OCI-LY7 (cell line): Measurements from ENCODE around the gene PNN. TPM values are rescaled to one million over a fixed set of nuclear protein-coding genes. Genes with fewer than 3 reads are reported as not detected.

Experiments used
- BruUV-seq: library from RNA; stranded (reverse); fragments of 400-500 nt; replicated peaks from 2 replicates; lab custom pipeline; 2021; lab: Mats Ljungman, UMichigan
- CTCF ChIA-PET: fragments of 300-600 bp; sonication (Branson Sonifier 250); formaldehyde crosslinking; loops from one replicate; lab custom pipeline; 2022; ENCODE audit warnings: antibody characterized with exemption; ENCODE audit not compliant: unreplicated experiment; lab: Charles Lee
- POLR2A ChIA-PET: fragments of 300-600 bp; sonication (Branson Sonifier 250); formaldehyde crosslinking; loops from one replicate; lab custom pipeline; 2022; ENCODE audit warnings: antibody characterized with exemption; lab: Charles Lee
- DNase-seq: peaks from one replicate; pipeline ENCODE4 v3.0.0-alpha.2; 2015; ENCODE audit warnings: low spot score
- H2AFZ ChIP-seq: fragments of 200-600 bp; sonication (generic), shearing (Covaris generic); 2 replicates; pipeline ENCODE4 v1.6.1; 2014; ENCODE audit warnings: mild to moderate bottlenecking, antibody characterized with exemption, low read length, moderate library complexity
- H3K27ac ChIP-seq: fragments of 200-600 bp; sonication (generic); 2 replicates; pipeline ENCODE4 v1.5.1; 2014; ENCODE audit warnings: mixed run types, low read depth, mild to moderate bottlenecking, moderate library complexity, low read length, inconsistent platforms; ENCODE audit not compliant: poor library complexity, severe bottlenecking
- H3K36me3 ChIP-seq: fragments of 200-600 bp; sonication (generic); 2 replicates; pipeline ENCODE4 v1.6.1; 2014; ENCODE audit warnings: mild to moderate bottlenecking, antibody characterized with exemption, low read length, moderate library complexity, mixed read lengths; ENCODE audit not compliant: insufficient read depth
- H3K4me1 ChIP-seq: fragments of 200-600 bp; sonication (generic); 2 replicates; pipeline ENCODE4 v1.5.1; 2014; ENCODE audit warnings: mild to moderate bottlenecking, low read length; ENCODE audit not compliant: insufficient read depth, poor library complexity, severe bottlenecking
- H3K4me2 ChIP-seq: fragments of 200-600 bp; sonication (generic); 2 replicates; pipeline ENCODE4 v1.6.1; 2014; ENCODE audit warnings: mild to moderate bottlenecking, low read length
- H3K4me3 ChIP-seq: fragments of 200-600 bp; sonication (generic); 2 replicates; pipeline ENCODE4 v1.5.1; 2014; ENCODE audit warnings: mild to moderate bottlenecking, low read depth, low read length; ENCODE audit not compliant: poor library complexity, severe bottlenecking
- H3K79me2 ChIP-seq: fragments of 200-600 bp; sonication (generic); 2 replicates; pipeline ENCODE4 v1.6.1; 2016; ENCODE audit warnings: low read depth, mild to moderate bottlenecking, low read length, moderate library complexity, mixed read lengths; ENCODE audit not compliant: insufficient read depth
- H3K9me2 ChIP-seq: fragments of 200-600 bp; sonication (generic); 2 replicates; pipeline ENCODE4 v1.6.1; 2016; ENCODE audit warnings: mild to moderate bottlenecking, low read length, mixed read lengths; ENCODE audit not compliant: insufficient read depth
- H3K9me3 ChIP-seq: fragments of 200-600 bp; sonication (generic); 2 replicates; pipeline ENCODE4 v1.6.1; 2014; ENCODE audit warnings: mild to moderate bottlenecking, mixed run types, low read length, mixed read lengths
- H4K20me1 ChIP-seq: fragments of 200-600 bp; sonication (generic); 2 replicates; pipeline ENCODE4 v1.6.1; 2014; ENCODE audit warnings: mild to moderate bottlenecking, antibody characterized with exemption, low read length, moderate library complexity, mixed read lengths; ENCODE audit not compliant: insufficient read depth
- CTCF ChIP-seq: fragments of 200-600 bp; sonication (generic); conservative IDR thresholded peaks from 2 replicates; pipeline ENCODE4 v1.5.1; 2014; ENCODE audit warnings: mild to moderate bottlenecking, antibody characterized with exemption, low read length, moderate library complexity, mixed read lengths
- EZH2phosphoT487 ChIP-seq: fragments of 200-600 bp; sonication (generic); IDR thresholded peaks from 2 replicates; pipeline ENCODE4 v1.6.1; 2018; ENCODE audit warnings: low read depth, borderline replicate concordance, mild to moderate bottlenecking, mixed run types, antibody characterized with exemption, low read length, moderate library complexity, mixed read lengths
- intact Hi-C: fragments of 100-400 bp; cut with micrococcal nuclease; formaldehyde crosslinking; loops from one replicate; pipeline ENCODE4 v1.10.0; 2022; ENCODE audit not compliant: unreplicated experiment
- total RNA-seq, 2 experiments: library from RNA; depleted of rRNA in 1 of 2; stranded (reverse); fragments of >200 nt in 1 of 2; shearing (Covaris generic) in 1 of 2; gene quantifications; 2 replicates each; pipeline ENCODE4 v1.2.3, GENCODE V29; 2014 to 2022

The PNN gene
- total RNA-seq, 2 experiments from 2014 or later: 93.5 to 214 TPM

- H3K9me3 ChIP-seq: no peaks in the 10 kb centered on the region
- ChIA-PET POLR2A (interaction anchor here (1.0 to 1.8 kb wide), 4 partner anchors 8 to 64 kb away, joined by 3 to 6 read pairs (median 4); no protein-coding TSS in a partner anchor), CTCF (no interaction called here)
- H3K36me3 ChIP-seq: peaks cover 98% of the 10 kb centered on the region
- H3K79me2 ChIP-seq: peaks cover 46% of the 10 kb centered on the region
- H2AFZ ChIP-seq: no peak overlapping the region
- no peak overlapping the region for H3K27ac ChIP-seq
- peaks cover 11% of the 10 kb centered on the region for H3K4me1 ChIP-seq
- intact Hi-C loops: no loop called here
- no peaks in the 10 kb centered on the region for H3K9me2 ChIP-seq
- no peak overlapping the region for H3K4me2 ChIP-seq
- TF ChIP-seq EZH2phosphoT487 (no peak), CTCF (no peak)
- TSS peak; percentile 70 for BruUV-seq
- H4K20me1 ChIP-seq: peaks cover 17% of the 10 kb centered on the region; the same call in 1 of the 2 replicates
- no peak overlapping the region for H3K4me3 ChIP-seq
- no peak for DNase-seq
Measured at GRCh38 chr14:39181026-39181692, 6.1 kb downstream of the PNN start.

- Histone ChIP-seq H3K9me2 (no peaks in the 10 kb centered on the region), H3K4me3 (no peak overlapping the region), H3K79me2 (peaks cover 41% of the 10 kb centered on the region), H2AFZ (no peak overlapping the region), H3K27ac (no peak overlapping the region), H3K36me3 (peaks cover 93% of the 10 kb centered on the region), H4K20me1 (peaks cover 17% of the 10 kb centered on the region; the same call in 1 of the 2 replicates), H3K4me1 (peaks cover 6% of the 10 kb centered on the region), H3K9me3 (no peaks in the 10 kb centered on the region), H3K4me2 (no peak overlapping the region)
- ChIA-PET CTCF (no interaction called here), POLR2A (interaction anchor here (1.0 to 1.8 kb wide), 3 partner anchors 8 to 64 kb away, joined by 3 to 6 read pairs (median 4); no protein-coding TSS in a partner anchor)
- DNase-seq: no peak
- BruUV-seq: no TSS peak
- intact Hi-C loops: no loop called here
- no peak for TF ChIP-seq CTCF
- no peak for TF ChIP-seq EZH2phosphoT487
Measured at GRCh38 chr14:39181693-39182047, 6.6 kb downstream of the PNN start.
